IMR-90 (cell line): Measurements from ENCODE around the gene FDX1. TPM values are rescaled to one million over a fixed set of nuclear protein-coding genes. Genes with fewer than 3 reads are reported as not detected.

ENCODE experiments used
- ATAC-seq: fragments of 200-7000 bp; cut with Tn5 transposase; 2 replicates; pipeline ENCODE4 v1.9.1; 2020; ENCODE audit warnings: low read depth, mild to moderate bottlenecking, moderate library complexity
- BruUV-seq: library from RNA; stranded (reverse); fragments of 400-500 nt; replicated peaks from 2 replicates; lab custom pipeline; 2021; lab: Mats Ljungman, UMichigan
- CTCF ChIA-PET: fragments of 300-600 bp; formaldehyde crosslinking; extraction: SDS; loops from one replicate; lab custom pipeline; 2021; ENCODE audit warnings: antibody characterized with exemption; lab: Yijun Ruan, JAX
- POLR2A ChIA-PET: fragments of 300-600 bp; sonication (Branson Sonifier 250); formaldehyde crosslinking; loops from one replicate; lab custom pipeline; 2022; ENCODE audit warnings: antibody characterized with exemption; ENCODE audit not compliant: unreplicated experiment; lab: Charles Lee
- DNase-seq: peaks from one replicate; pipeline ENCODE4 v3.0.0; 2013
- H2AFZ ChIP-seq: replicated peaks from 2 replicates; pipeline ENCODE3; 2013; ENCODE audit warnings: low read length, mild to moderate bottlenecking; ENCODE audit not compliant: poor library complexity
- H2AK5ac ChIP-seq: 2 replicates; pipeline ENCODE4 v1.6.1; 2013; ENCODE audit warnings: low read depth, low read length, inconsistent platforms
- H2AK9ac ChIP-seq: replicated peaks from 2 replicates; pipeline ENCODE3; 2013; ENCODE audit warnings: mild to moderate bottlenecking, low read depth, low read length, moderate library complexity; ENCODE audit not compliant: poor library complexity
- H2BK120ac ChIP-seq: 2 replicates; pipeline ENCODE4 v1.6.1; 2013; ENCODE audit warnings: low read depth, low read length, inconsistent platforms
- H2BK15ac ChIP-seq: 3 replicates; pipeline ENCODE4 v1.6.1; 2013; ENCODE audit warnings: low read depth, low read length, inconsistent platforms
- H2BK20ac ChIP-seq: 2 replicates; pipeline ENCODE4 v1.6.1; 2013; ENCODE audit warnings: low read depth, mild to moderate bottlenecking, inconsistent platforms, low read length, moderate library complexity
- H2BK5ac ChIP-seq: 2 replicates; pipeline ENCODE4 v1.6.1; 2013; ENCODE audit warnings: mild to moderate bottlenecking, low read depth, low read length, inconsistent platforms; ENCODE audit not compliant: poor library complexity, severe bottlenecking
- H3K14ac ChIP-seq: replicated peaks from 2 replicates; pipeline ENCODE4 v1.6.1; 2013; ENCODE audit warnings: low read depth, low read length, inconsistent platforms
- H3K18ac ChIP-seq: 2 replicates; pipeline ENCODE4 v1.6.1; 2013; ENCODE audit warnings: low read depth, low read length, control low read depth
- H3K23ac ChIP-seq: 2 replicates; pipeline ENCODE4 v1.6.1; 2013; ENCODE audit warnings: low read depth, low read length, inconsistent platforms
- H3K27ac ChIP-seq: 2 replicates; pipeline ENCODE4 v1.5.1; 2013; ENCODE audit warnings: mild to moderate bottlenecking, control low read depth, low read length; ENCODE audit not compliant: insufficient read depth
- H3K27me3 ChIP-seq: 2 replicates; pipeline ENCODE4 v1.6.1; 2013; ENCODE audit warnings: low read length; ENCODE audit not compliant: control insufficient read depth, insufficient read depth
- H3K36me3 ChIP-seq: 2 replicates; pipeline ENCODE4 v1.6.1; 2013; ENCODE audit warnings: low read length, mixed read lengths; ENCODE audit not compliant: control insufficient read depth, insufficient read depth
- H3K4ac ChIP-seq: 2 replicates; pipeline ENCODE4 v1.6.1; 2013; ENCODE audit warnings: low read depth, low read length, inconsistent platforms
- H3K4me1 ChIP-seq: 2 replicates; pipeline ENCODE4 v1.6.1; 2013; ENCODE audit warnings: low read length, mixed read lengths; ENCODE audit not compliant: control insufficient read depth, insufficient read depth
- H3K4me2 ChIP-seq: 2 replicates; pipeline ENCODE4 v1.6.1; 2013; ENCODE audit warnings: low read depth, mild to moderate bottlenecking, control low read depth, low read length, moderate library complexity
- H3K4me3 ChIP-seq: 2 replicates; pipeline ENCODE4 v1.5.1; 2013; ENCODE audit warnings: low read depth, mild to moderate bottlenecking, control low read depth, low read length, moderate library complexity; ENCODE audit not compliant: insufficient read depth
- H3K56ac ChIP-seq: 2 replicates; pipeline ENCODE4 v1.6.1; 2013; ENCODE audit warnings: low read length, inconsistent platforms; ENCODE audit not compliant: insufficient read depth; ENCODE audit errors: extremely low read depth
- H3K79me1 ChIP-seq, 2 experiments: 2 replicates each; pipeline ENCODE4 v1.6.1; 2013; ENCODE audit warnings: low read length in 2 of 2, inconsistent platforms in 1 of 2, low read depth in 1 of 2
- H3K9ac ChIP-seq: 2 replicates; pipeline ENCODE4 v1.6.1; 2013; ENCODE audit warnings: low read depth, low read length, control low read depth
- H3K9me1 ChIP-seq: 2 replicates; pipeline ENCODE4 v1.6.1; 2013; ENCODE audit warnings: low read length, inconsistent platforms; ENCODE audit not compliant: insufficient read depth
- H3K9me3 ChIP-seq: 2 replicates; pipeline ENCODE4 v1.6.1; 2013; ENCODE audit warnings: low read length; ENCODE audit not compliant: control insufficient read depth, insufficient read depth
- H4K20me1 ChIP-seq: 2 replicates; pipeline ENCODE4 v1.6.1; 2013; ENCODE audit warnings: low read length, inconsistent platforms; ENCODE audit not compliant: insufficient read depth
- H4K5ac ChIP-seq: 2 replicates; pipeline ENCODE4 v1.6.1; 2013; ENCODE audit warnings: mild to moderate bottlenecking, low read depth, low read length, control low read depth
- H4K8ac ChIP-seq, 2 experiments: 2 replicates each; pipeline ENCODE4 v1.6.1; 2013; ENCODE audit warnings: low read depth in 2 of 2, low read length in 2 of 2, control low read depth in 1 of 2, inconsistent platforms in 1 of 2
- H4K91ac ChIP-seq: 2 replicates; pipeline ENCODE4 v1.6.1; 2013; ENCODE audit warnings: low read depth, low read length, inconsistent platforms; ENCODE audit not compliant: insufficient read depth
- CHD1 ChIP-seq: IDR thresholded peaks from 2 replicates; pipeline ENCODE4 v1.6.1; 2012; ENCODE audit warnings: low read depth, low read length, improper control_type of control experiment
- CTCF ChIP-seq: conservative IDR thresholded peaks from 2 replicates; pipeline ENCODE4 v1.5.1; 2012; ENCODE audit warnings: mild to moderate bottlenecking, low read depth, low read length, improper control_type of control experiment
- ELK1 ChIP-seq: fragments of 150-350 bp; IDR thresholded peaks from 2 replicates; pipeline ENCODE4 v1.6.1; 2016; ENCODE audit warnings: low read depth, mild to moderate bottlenecking, low read length, moderate library complexity, borderline replicate concordance
- FOS ChIP-seq: fragments of 150-350 bp; IDR thresholded peaks from 2 replicates; pipeline ENCODE4 v1.6.1; 2016; ENCODE audit warnings: low read depth, low read length
- MAZ ChIP-seq: IDR thresholded peaks from 2 replicates; pipeline ENCODE4 v1.6.1; 2012; ENCODE audit warnings: low read depth, mild to moderate bottlenecking, low read length, improper control_type of control experiment, moderate library complexity, borderline replicate concordance
- MXI1 ChIP-seq: IDR thresholded peaks from 2 replicates; pipeline ENCODE4 v1.6.1; 2012; ENCODE audit warnings: low read depth, mild to moderate bottlenecking, low read length, moderate library complexity, borderline replicate concordance
- NFE2L2 ChIP-seq: fragments of 150-350 bp; IDR thresholded peaks from 2 replicates; pipeline ENCODE4 v1.6.1; 2016; ENCODE audit warnings: low read depth, mild to moderate bottlenecking, low read length
- SMC3 ChIP-seq: fragments of 150-350 bp; IDR thresholded peaks from 2 replicates; pipeline ENCODE4 v1.6.1; 2016; ENCODE audit warnings: low read depth, mild to moderate bottlenecking, antibody characterized with exemption, low read length, moderate library complexity
- USF2 ChIP-seq: fragments of 150-350 bp; IDR thresholded peaks from 2 replicates; pipeline ENCODE4 v1.6.1; 2017; ENCODE audit warnings: mild to moderate bottlenecking, antibody characterized with exemption, low read length, low read depth
- WGBS, 2 experiments: methylation state at CpG; one replicate each; pipeline versions ENCODE4 v1.1.5 to v1.1.7; 2013; ENCODE audit warnings: missing lambda C conversion rate in 2 of 2; ENCODE audit not compliant: insufficient read length in 1 of 2; ENCODE audit errors: extremely low coverage in 2 of 2; 5-methylcytosine and 5-hydroxymethylcytosine counted together
- dilution Hi-C: fragments of 300-500 bp; cut with HindIII; formaldehyde crosslinking; loops from one replicate; pipeline ENCODE4 v1.14.3; 2018; ENCODE audit warnings: low sequenced_read_pairs; ENCODE audit not compliant: unreplicated experiment
- in situ Hi-C: fragments of 300-500 bp; cut with MboI; formaldehyde crosslinking; loops from 3 replicates; pipeline ENCODE4 v1.14.3; 2019; ENCODE audit warnings: low sequenced_read_pairs, inconsistent platforms, mixed read lengths
- intact Hi-C: fragments of 100-400 bp; cut with micrococcal nuclease; formaldehyde crosslinking; loops from 2 replicates; pipeline ENCODE4 v1.10.0; 2022
- polyA plus RNA-seq, 3 experiments: library from polyadenylated mRNA; depleted of rRNA; stranded (reverse); fragments of >200 nt; gene quantifications; 2 replicates each; pipeline ENCODE4 v1.2.3, GENCODE V29; 2012; ENCODE audit warnings: low replicate concordance in 1 of 3
- total RNA-seq: library from RNA; depleted of rRNA; stranded (reverse); fragments of >200 nt; gene quantifications from 2 replicates; pipeline ENCODE4 v1.2.3, GENCODE V29; 2012

The FDX1 gene
- total and polyA plus RNA-seq, 2 of the 4 experiments (the other 2 are of a cell fraction): 4.3 to 5.1 TPM

- DNase-seq (no peak), ATAC-seq (no peak)
- TF ChIP-seq NFE2L2: no peak
- TF ChIP-seq USF2: no peak
- TF ChIP-seq FOS: no peak
- no peak for TF ChIP-seq CHD1
- TF ChIP-seq MXI1: no peak
- TF ChIP-seq CTCF: no peak
- no peak for TF ChIP-seq MAZ
- no peak for TF ChIP-seq SMC3
- no peak for TF ChIP-seq ELK1
- H2AK5ac ChIP-seq: no peak overlapping the region
- no peak overlapping the region for H3K9ac ChIP-seq
- H4K8ac ChIP-seq: no peak overlapping the region
- ChIA-PET CTCF (interaction anchor here (1.1 kb wide), 1 partner anchor 246 kb away, joined by 3 read pairs; no protein-coding TSS in a partner anchor), POLR2A (no interaction called here)
- peaks cover 4% of the 10 kb centered on the region for H3K36me3 ChIP-seq
- no peak overlapping the region for H3K14ac ChIP-seq
- no peak overlapping the region for H2BK120ac ChIP-seq
- peaks cover 6% of the 10 kb centered on the region for H3K9me1 ChIP-seq
- no peak overlapping the region for H2BK5ac ChIP-seq
- H3K4me2 ChIP-seq: no peak overlapping the region
- in situ Hi-C loops: no loop called here
- dilution Hi-C loops: no loop called here
- no peak overlapping the region for H4K5ac ChIP-seq
- H4K91ac ChIP-seq: no peak overlapping the region
- no peak overlapping the region for H3K56ac ChIP-seq
- intact Hi-C loops: no loop called here
- no peak overlapping the region for H2BK15ac ChIP-seq
- H2BK20ac ChIP-seq: no peak overlapping the region
- no peak overlapping the region for H2AK9ac ChIP-seq
- H2AFZ ChIP-seq: no peak overlapping the region
- WGBS, 2 experiments: 91% methylated on average over 1 of the region's 4 CpGs; no CpG with 5 or more reads in 1 of the 2 experiments
- no peaks in the 10 kb centered on the region for H3K27me3 ChIP-seq
- H3K79me1 ChIP-seq: peaks cover 0 to 35% of the 10 kb centered on the region in 2 experiments; a peak in 3 of 4 replicates
- H4K20me1 ChIP-seq: peaks cover 3% of the 10 kb centered on the region; the same call in 1 of the 2 replicates
- no peak overlapping the region for H3K18ac ChIP-seq
- no peaks in the 10 kb centered on the region for H3K4me1 ChIP-seq
- no TSS peak for BruUV-seq
- H3K9me3 ChIP-seq: no peaks in the 10 kb centered on the region
- H3K4me3 ChIP-seq: no peak overlapping the region
- H3K4ac ChIP-seq: no peak overlapping the region
- no peak overlapping the region for H3K27ac ChIP-seq
- H3K23ac ChIP-seq: no peak overlapping the region
Observed at GRCh38 chr11:110447343-110447742, 17.6 kb downstream of the FDX1 start.
